ENCODE measurements around the gene SMIM22. TPM values are rescaled to one million over a fixed set of nuclear protein-coding genes. Genes with fewer than 3 reads are reported as not detected.

The SMIM22 gene
- total RNA-seq, 1 donor from 2014 or later, result not detected

DNA sequence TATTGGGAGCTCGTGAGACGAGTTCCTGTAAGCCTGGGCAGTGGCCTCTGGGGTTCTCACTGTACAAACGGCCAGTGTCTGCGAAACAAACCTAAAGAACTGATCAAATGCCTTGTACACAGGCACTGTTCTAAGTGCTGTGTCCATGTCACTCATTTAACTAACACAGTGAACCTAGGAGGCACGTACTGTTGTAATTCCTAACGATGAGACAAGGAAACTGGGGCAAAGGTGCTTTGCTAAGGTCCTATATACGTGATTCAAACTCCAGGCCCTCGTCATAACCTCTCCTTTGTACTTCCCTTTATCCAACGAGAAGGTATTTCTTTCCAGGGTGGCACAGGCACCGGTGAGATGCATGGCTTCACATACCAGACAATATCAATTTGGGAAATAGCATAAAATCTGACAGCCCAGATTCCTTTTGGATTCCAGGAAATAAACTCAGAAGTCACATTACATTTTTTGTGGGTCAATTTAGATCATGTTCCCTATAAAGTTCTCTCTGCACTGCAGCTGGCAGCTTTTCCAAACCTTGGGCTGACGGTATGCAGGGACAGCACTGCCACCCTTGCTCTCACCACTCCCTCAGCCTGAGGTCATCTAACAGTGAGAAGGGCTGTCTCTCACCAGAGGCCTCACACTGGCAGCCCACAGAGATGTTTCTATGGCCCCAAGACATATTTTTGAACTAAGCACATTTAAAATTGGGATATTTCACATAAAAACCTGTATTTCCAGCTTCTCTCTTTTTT is 33.6 kb downstream of the SMIM22 start:
- H3K4me1 Mint-ChIP-seq (ENCODE audit: low read depth, unreplicated experiment), result peaks cover 1% of the 10 kb centered on the region
- no peak overlapping the region for H2AFZ ChIP-seq (ENCODE audit: low read depth, low read length)
- no peak overlapping the region for H3K27ac Mint-ChIP-seq (ENCODE audit: unreplicated experiment)
- peaks cover 16% of the 10 kb centered on the region for H3K79me2 ChIP-seq (ENCODE audit: insufficient read depth, low read length)
- no peak overlapping the region for H3K27ac ChIP-seq (ENCODE audit: low read depth, low read length)
- H3K4me3 ChIP-seq (ENCODE audit: insufficient read depth, low read depth, low read length), result no peak overlapping the region
- FAIRE-seq, result no peak
- no peak overlapping the region for H3K9ac ChIP-seq (ENCODE audit: low read length)
- H3K36me3 ChIP-seq (ENCODE audit: insufficient read depth, low read length), result peaks cover 54% of the 10 kb centered on the region
- H3K4me1 ChIP-seq (ENCODE audit: insufficient read depth, low read length), result no peaks in the 10 kb centered on the region
- H3K9me3 Mint-ChIP-seq (ENCODE audit: unreplicated experiment), result no peaks in the 10 kb centered on the region
- DNase-seq (ENCODE audit: low read depth), result no peak
- H3K27me3 ChIP-seq (ENCODE audit: insufficient read depth, low read length), result no peaks in the 10 kb centered on the region
- H3K9me3 ChIP-seq (ENCODE audit: insufficient read depth, low read depth, low read length), result no peaks in the 10 kb centered on the region
- no peak overlapping the region for H3K4me2 ChIP-seq (ENCODE audit: low read length)
- TF ChIP-seq EZH2 (IDR thresholded peaks at IDR 0.05; ENCODE audit: insufficient read depth, low read length), result no peak
- TF ChIP-seq CTCF (IDR thresholded peaks at IDR 0.05; ENCODE audit: insufficient read depth, low read depth, low read length), result no peak
- peaks cover 50% of the 10 kb centered on the region for H4K20me1 ChIP-seq (ENCODE audit: insufficient read depth, low read length)
- H3K4me3 Mint-ChIP-seq (ENCODE audit: unreplicated experiment), result no peak overlapping the region
- H3K36me3 Mint-ChIP-seq (ENCODE audit: low read depth, unreplicated experiment), result peaks cover 4% of the 10 kb centered on the region
- no peaks in the 10 kb centered on the region for H3K27me3 Mint-ChIP-seq (ENCODE audit: low read depth, unreplicated experiment)

- peaks cover 4% of the 10 kb centered on the region for H3K36me3 Mint-ChIP-seq (ENCODE audit: low read depth, unreplicated experiment)
- H3K27me3 ChIP-seq (ENCODE audit: insufficient read depth, low read length), result no peaks in the 10 kb centered on the region
- H3K27ac Mint-ChIP-seq (ENCODE audit: unreplicated experiment), result no peak overlapping the region
Observed at GRCh38 chr16:4830408-4830807, 35.2 kb downstream of the SMIM22 start.

More at GRCh38 chr16:4830408-4830807, 35.2 kb downstream of the SMIM22 start:
- no peak for TF ChIP-seq CTCF (IDR thresholded peaks at IDR 0.05; ENCODE audit: insufficient read depth, low read depth, low read length)
- TF ChIP-seq EZH2 (IDR thresholded peaks at IDR 0.05; ENCODE audit: insufficient read depth, low read length), result no peak
- Histone ChIP-seq H4K20me1 (ENCODE audit: insufficient read depth, low read length) (peaks cover 58% of the 10 kb centered on the region), H3K36me3 (ENCODE audit: insufficient read depth, low read length) (peaks cover 49% of the 10 kb centered on the region), H3K79me2 (ENCODE audit: insufficient read depth, low read length) (peaks cover 26% of the 10 kb centered on the region), H2AFZ (ENCODE audit: low read depth, low read length) (no peak overlapping the region), H3K4me1 (ENCODE audit: insufficient read depth, low read length) (no peaks in the 10 kb centered on the region), H3K9me3 (ENCODE audit: insufficient read depth, low read depth, low read length) (no peaks in the 10 kb centered on the region), H3K4me3 (ENCODE audit: insufficient read depth, low read depth, low read length) (no peak overlapping the region), H3K9ac (ENCODE audit: low read length) (no peak overlapping the region), H3K4me2 (ENCODE audit: low read length) (no peak overlapping the region), H3K27ac (ENCODE audit: low read depth, low read length) (no peak overlapping the region)
- peaks cover 1% of the 10 kb centered on the region for H3K4me1 Mint-ChIP-seq (ENCODE audit: low read depth, unreplicated experiment)
- DNase-seq (ENCODE audit: low read depth) (no peak), FAIRE-seq (no peak)
- H3K9me3 Mint-ChIP-seq (ENCODE audit: unreplicated experiment), result no peaks in the 10 kb centered on the region
- H3K27me3 Mint-ChIP-seq (ENCODE audit: low read depth, unreplicated experiment), result no peaks in the 10 kb centered on the region
- no peak overlapping the region for H3K4me3 Mint-ChIP-seq (ENCODE audit: unreplicated experiment)
